Caco-2 (cell line): ENCODE results near the gene MYDGF. TPM values are rescaled to one million over a fixed set of nuclear protein-coding genes. Genes with fewer than 3 reads are reported as not detected.

Experiments used
- BruUV-seq: library from RNA; stranded (reverse); fragments of 400-500 nt; replicated peaks from 2 replicates; lab custom pipeline; 2021; lab: Mats Ljungman, UMichigan
- CTCF ChIA-PET: fragments of 300-600 bp; sonication (Branson Sonifier 250); formaldehyde crosslinking; loops from one replicate; lab custom pipeline; 2022; ENCODE audit warnings: antibody characterized with exemption; lab: Charles Lee
- POLR2A ChIA-PET: fragments of 300-600 bp; sonication (Branson Sonifier 250); formaldehyde crosslinking; loops from one replicate; lab custom pipeline; 2022; ENCODE audit warnings: antibody characterized with exemption; lab: Charles Lee
- DNase-seq, 2 experiments: peaks; one replicate each; pipeline versions ENCODE4 v3.0.0 to v3.0.0-alpha.2; 2020 to 2022
- H3K27me3 ChIP-seq: replicated peaks from 2 replicates; pipeline ENCODE4 v1.6.0; 2011; ENCODE audit warnings: low read length; ENCODE audit not compliant: control insufficient read depth, insufficient read depth
- H3K36me3 ChIP-seq: 2 replicates; pipeline ENCODE4 v1.5.1; 2011; ENCODE audit warnings: low read length; ENCODE audit not compliant: control insufficient read depth, insufficient read depth
- H3K4me1 ChIP-seq: fragments of 250-450 bp; sonication (Bioruptor Pico); 2 replicates; pipeline ENCODE4 v1.5.1; 2020; ENCODE audit warnings: mild to moderate bottlenecking
- H3K4me3 ChIP-seq: 2 replicates; pipeline ENCODE4 v1.5.1; 2011; ENCODE audit warnings: low read depth, mild to moderate bottlenecking, control low read depth, low read length
- H3K9me3 ChIP-seq: fragments of 250-450 bp; sonication (Bioruptor Pico); 2 replicates; pipeline ENCODE4 v1.5.1; 2020; ENCODE audit warnings: mild to moderate bottlenecking, moderate library complexity
- H3K27ac Mint-ChIP-seq: one replicate; pipeline ENCODE4 v1.8.0; 2022; ENCODE audit warnings: mixed read lengths; ENCODE audit not compliant: unreplicated experiment
- H3K27me3 Mint-ChIP-seq: one replicate; pipeline ENCODE4 v1.8.0; 2022; ENCODE audit warnings: mixed read lengths; ENCODE audit not compliant: insufficient read depth, unreplicated experiment
- H3K36me3 Mint-ChIP-seq: one replicate; pipeline ENCODE4 v1.8.0; 2022; ENCODE audit warnings: mild to moderate bottlenecking, mixed read lengths; ENCODE audit not compliant: insufficient read depth, unreplicated experiment
- H3K4me1 Mint-ChIP-seq: one replicate; pipeline ENCODE4 v1.8.0; 2022; ENCODE audit warnings: low read depth, mixed read lengths; ENCODE audit not compliant: unreplicated experiment
- H3K4me3 Mint-ChIP-seq: one replicate; pipeline ENCODE4 v1.8.0; 2022; ENCODE audit warnings: mild to moderate bottlenecking, moderate library complexity, mixed read lengths; ENCODE audit not compliant: unreplicated experiment
- H3K9me3 Mint-ChIP-seq: one replicate; pipeline ENCODE4 v1.8.0; 2022; ENCODE audit warnings: mixed read lengths; ENCODE audit not compliant: unreplicated experiment
- intact Hi-C: fragments of 100-400 bp; cut with micrococcal nuclease; formaldehyde crosslinking; loops from one replicate; pipeline ENCODE4 v1.10.0; 2022; ENCODE audit not compliant: unreplicated experiment
- total RNA-seq: library from RNA; stranded (reverse); gene quantifications from 2 replicates; pipeline ENCODE4 v1.2.3, GENCODE V29; 2022
- TF ChIP-seq, protein P1 (sequence below), 2 experiments: fragments of 200-600 bp in 1 of 2; IDR thresholded peaks; 1 replicate in 1 of 2; 2 replicates in 1 of 2; pipeline versions ENCODE4 v1.5.1 to v1.8.0; 2011 to 2022; ENCODE audit warnings: antibody characterized with exemption in 1 of 2, control low read depth in 1 of 2, inconsistent platforms in 1 of 2, low read depth in 1 of 2, low read length in 1 of 2, mild to moderate bottlenecking in 1 of 2, moderate library complexity in 1 of 2; ENCODE audit not compliant: insufficient read depth in 1 of 2, severe bottlenecking in 1 of 2, unreplicated experiment in 1 of 2

The MYDGF gene
- total RNA-seq, 1 experiment from 2014 or later = 106 TPM

DNA sequence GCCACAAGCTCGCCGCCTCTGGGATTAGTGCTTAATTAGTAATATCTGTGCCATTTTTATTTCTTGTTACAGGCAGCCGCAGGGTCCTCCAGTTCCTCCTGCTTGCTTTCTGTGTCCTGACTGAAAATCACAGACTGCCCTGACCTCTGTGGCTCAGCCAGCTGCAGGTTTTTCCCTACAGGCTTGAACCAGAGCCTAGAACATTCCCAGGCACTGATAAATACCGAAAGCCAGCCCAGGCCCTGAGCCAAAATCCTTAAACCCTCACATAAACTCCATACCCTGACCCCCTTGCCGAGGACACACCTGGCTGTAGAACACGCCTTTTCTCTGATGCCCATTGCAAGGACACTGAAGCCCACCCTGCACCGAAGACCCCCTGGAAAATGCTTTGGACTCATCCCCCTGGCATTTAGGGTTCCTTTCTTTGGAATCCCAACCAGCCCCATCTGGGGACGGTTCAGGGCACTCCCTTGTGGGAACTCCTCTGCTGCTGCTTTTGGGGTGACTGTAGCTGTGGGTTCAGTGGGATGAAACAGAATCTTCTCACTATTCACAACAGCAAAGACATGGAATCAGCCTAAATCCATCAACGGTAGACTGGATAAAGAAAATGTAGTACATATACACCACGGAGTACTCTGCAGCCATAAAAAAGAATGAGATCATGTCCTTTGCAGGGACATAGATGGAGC is 38.0 kb upstream of the MYDGF start:
- Histone ChIP-seq H3K4me3 (no peak overlapping the region), H3K27me3 (no peaks in the 10 kb centered on the region), H3K4me1 (peaks cover 13% of the 10 kb centered on the region), H3K36me3 (no peaks in the 10 kb centered on the region; the same call in 1 of the 2 replicates), H3K9me3 (no peaks in the 10 kb centered on the region)
- BruUV-seq = no TSS peak
- ChIA-PET CTCF (no interaction called here), POLR2A (no interaction called here)
- DNase-seq = no peak
- Mint-ChIP-seq H3K4me1 (no peaks in the 10 kb centered on the region), H3K36me3 (peaks cover 42% of the 10 kb centered on the region), H3K27me3 (no peaks in the 10 kb centered on the region), H3K4me3 (no peak overlapping the region), H3K27ac (no peak overlapping the region), H3K9me3 (no peaks in the 10 kb centered on the region)
- TF ChIP-seq, protein P1, sequence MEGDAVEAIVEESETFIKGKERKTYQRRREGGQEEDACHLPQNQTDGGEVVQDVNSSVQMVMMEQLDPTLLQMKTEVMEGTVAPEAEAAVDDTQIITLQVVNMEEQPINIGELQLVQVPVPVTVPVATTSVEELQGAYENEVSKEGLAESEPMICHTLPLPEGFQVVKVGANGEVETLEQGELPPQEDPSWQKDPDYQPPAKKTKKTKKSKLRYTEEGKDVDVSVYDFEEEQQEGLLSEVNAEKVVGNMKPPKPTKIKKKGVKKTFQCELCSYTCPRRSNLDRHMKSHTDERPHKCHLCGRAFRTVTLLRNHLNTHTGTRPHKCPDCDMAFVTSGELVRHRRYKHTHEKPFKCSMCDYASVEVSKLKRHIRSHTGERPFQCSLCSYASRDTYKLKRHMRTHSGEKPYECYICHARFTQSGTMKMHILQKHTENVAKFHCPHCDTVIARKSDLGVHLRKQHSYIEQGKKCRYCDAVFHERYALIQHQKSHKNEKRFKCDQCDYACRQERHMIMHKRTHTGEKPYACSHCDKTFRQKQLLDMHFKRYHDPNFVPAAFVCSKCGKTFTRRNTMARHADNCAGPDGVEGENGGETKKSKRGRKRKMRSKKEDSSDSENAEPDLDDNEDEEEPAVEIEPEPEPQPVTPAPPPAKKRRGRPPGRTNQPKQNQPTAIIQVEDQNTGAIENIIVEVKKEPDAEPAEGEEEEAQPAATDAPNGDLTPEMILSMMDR (IDR thresholded peaks at IDR 0.05; ENCODE audit: insufficient read depth in 1 of 2, low read depth in 1 of 2, low read length in 1 of 2, severe bottlenecking in 1 of 2, unreplicated experiment in 1 of 2) = no peak
- intact Hi-C loops = no loop called here

DNA sequence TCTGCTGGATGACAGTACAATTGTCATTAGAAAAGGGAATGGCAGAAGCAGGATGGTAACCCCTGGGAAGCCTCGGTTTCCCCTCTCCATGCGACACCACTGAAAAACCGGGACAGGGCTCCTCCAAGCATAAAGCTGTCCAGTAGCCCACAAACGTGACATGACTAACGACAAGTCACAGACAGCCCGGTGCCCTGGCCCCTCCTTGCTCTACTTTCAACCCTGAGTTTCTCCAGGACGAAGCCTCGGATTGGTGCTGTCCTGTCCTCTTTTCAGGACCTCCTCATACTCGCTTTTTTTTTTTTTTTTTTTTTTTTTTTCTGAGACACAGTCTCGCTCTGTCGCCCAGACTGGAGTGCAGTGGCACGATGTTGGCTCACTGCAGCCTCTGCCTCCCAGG is 37.2 kb upstream of the MYDGF start:
- H3K27me3 Mint-ChIP-seq = no peaks in the 10 kb centered on the region
- peaks cover 42% of the 10 kb centered on the region for H3K36me3 Mint-ChIP-seq
- Histone ChIP-seq H3K4me1 (peaks cover 13% of the 10 kb centered on the region), H3K4me3 (no peak overlapping the region), H3K9me3 (no peaks in the 10 kb centered on the region), H3K27me3 (no peaks in the 10 kb centered on the region), H3K36me3 (no peaks in the 10 kb centered on the region; the same call in 1 of the 2 replicates)
- CTCF ChIA-PET = no interaction called here
- TF ChIP-seq, protein P1 (IDR thresholded peaks at IDR 0.05; ENCODE audit: insufficient read depth in 1 of 2, low read depth in 1 of 2, low read length in 1 of 2, severe bottlenecking in 1 of 2, unreplicated experiment in 1 of 2) = no peak
- H3K27ac Mint-ChIP-seq = no peak overlapping the region
- no peak for DNase-seq
- no peaks in the 10 kb centered on the region for H3K4me1 Mint-ChIP-seq
- POLR2A ChIA-PET = interaction anchor here (0.6 kb wide), 1 partner anchor 9 kb away, joined by 19 read pairs; no protein-coding TSS in a partner anchor
- no peak overlapping the region for H3K4me3 Mint-ChIP-seq
- H3K9me3 Mint-ChIP-seq = no peaks in the 10 kb centered on the region
- intact Hi-C loops = no loop called here
- no TSS peak for BruUV-seq

DNA sequence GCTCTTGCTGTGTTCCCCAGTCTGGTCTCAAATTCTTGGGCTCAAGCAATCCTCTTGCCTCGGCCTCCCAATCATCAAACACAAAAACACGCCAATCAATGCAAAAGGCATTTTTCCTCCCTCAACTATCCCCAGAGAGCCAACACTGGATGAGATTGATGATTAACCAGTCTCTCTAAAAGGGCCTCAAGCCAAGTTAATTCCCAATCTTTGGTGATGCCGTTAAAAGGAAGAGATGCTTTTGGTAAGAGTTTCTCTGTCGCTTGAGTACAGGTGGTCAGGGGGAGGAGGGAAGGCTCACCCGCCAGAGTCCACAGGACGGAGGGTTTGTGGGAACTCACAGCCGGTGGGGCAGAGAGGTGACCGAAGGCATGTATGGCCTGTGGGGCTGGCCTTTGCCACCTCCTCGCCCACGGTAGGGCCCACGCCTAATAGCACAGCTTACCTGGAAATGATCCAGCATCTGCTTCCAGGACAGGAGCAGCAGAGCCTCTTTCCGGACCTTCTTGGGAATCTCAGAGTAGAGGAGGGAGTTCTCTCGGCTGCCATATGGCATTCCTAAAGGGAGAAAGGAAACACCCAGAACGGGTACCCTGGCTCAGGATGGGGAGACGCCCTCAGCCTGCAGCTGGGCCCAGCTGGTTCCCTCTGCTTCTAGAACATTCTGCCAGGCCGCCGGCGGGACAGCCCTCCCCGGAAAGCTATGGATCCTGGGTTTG is 35.4 kb upstream of the MYDGF start:
- no TSS peak for BruUV-seq
- TF ChIP-seq, protein P1 (IDR thresholded peaks at IDR 0.05; ENCODE audit: insufficient read depth in 1 of 2, low read depth in 1 of 2, low read length in 1 of 2, severe bottlenecking in 1 of 2, unreplicated experiment in 1 of 2) = no peak
- H3K27me3 Mint-ChIP-seq = no peaks in the 10 kb centered on the region
- intact Hi-C loops = no loop called here
- no peaks in the 10 kb centered on the region; the same call in 1 of the 2 replicates for H3K36me3 ChIP-seq
- peaks cover 42% of the 10 kb centered on the region for H3K36me3 Mint-ChIP-seq
- peaks cover 13% of the 10 kb centered on the region for H3K4me1 ChIP-seq
- H3K27ac Mint-ChIP-seq = no peak overlapping the region
- no peak overlapping the region for H3K4me3 ChIP-seq
- no peaks in the 10 kb centered on the region for H3K27me3 ChIP-seq
- H3K4me1 Mint-ChIP-seq = no peaks in the 10 kb centered on the region
- no peaks in the 10 kb centered on the region for H3K9me3 Mint-ChIP-seq
- ChIA-PET CTCF (no interaction called here), POLR2A (no interaction called here)
- no peak overlapping the region for H3K4me3 Mint-ChIP-seq
- H3K9me3 ChIP-seq = no peaks in the 10 kb centered on the region
- no peak for DNase-seq
